Measurements from ENCODE around the gene COL5A3. TPM values are rescaled to one million over a fixed set of nuclear protein-coding genes. Genes with fewer than 3 reads are reported as not detected.
A peak's percentile ranks its signal among the peaks of the same experiment; 100 is the strongest.

COL5A3 gene
- total and polyA plus RNA-seq, 7 donors = 0.46 to 19.9 (median 7.3) TPM

DNA sequence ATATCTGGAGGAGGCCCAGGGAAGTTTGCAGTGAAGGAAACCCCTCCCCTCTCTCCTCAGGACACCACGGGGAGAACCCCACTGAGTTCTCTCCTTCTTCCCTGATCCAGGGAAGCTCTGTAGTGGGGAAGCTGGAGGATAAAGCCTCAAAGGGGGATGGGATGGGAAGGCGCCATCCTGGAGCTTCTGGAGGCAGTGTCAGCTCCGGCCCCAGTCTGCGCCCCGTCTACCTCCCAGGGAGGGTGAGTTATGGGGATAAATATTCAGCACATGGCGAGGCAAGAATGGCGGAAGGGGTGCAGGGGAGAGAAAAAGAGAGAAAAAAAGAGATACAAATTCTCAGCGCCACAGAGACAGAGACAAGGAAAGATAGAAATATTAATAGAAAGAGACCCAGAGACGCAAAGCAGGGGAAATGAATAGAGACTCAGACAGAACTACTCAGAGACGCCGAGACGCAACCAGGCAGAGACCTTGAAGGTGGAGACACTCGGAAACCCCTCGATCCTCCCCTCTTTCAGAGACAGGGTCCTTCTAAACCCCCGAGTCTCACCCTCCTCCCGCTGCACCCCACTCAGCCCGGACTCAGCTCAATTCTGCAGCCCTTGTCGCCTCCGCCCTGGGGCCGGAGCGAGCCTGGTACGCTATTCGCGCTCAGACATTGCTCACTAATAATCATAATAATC, 97.6 kb downstream of the COL5A3 start:
- H3K4me1 ChIP-seq = peaks cover 0 to 22% (median 20%) of the 10 kb centered on the region in 4 donors
- intact Hi-C loops (cut with DNase I) = no loop called here
- WGBS, 2 donors = 36 to 42% methylated on average over 24 of the region's 24 CpGs

DNA sequence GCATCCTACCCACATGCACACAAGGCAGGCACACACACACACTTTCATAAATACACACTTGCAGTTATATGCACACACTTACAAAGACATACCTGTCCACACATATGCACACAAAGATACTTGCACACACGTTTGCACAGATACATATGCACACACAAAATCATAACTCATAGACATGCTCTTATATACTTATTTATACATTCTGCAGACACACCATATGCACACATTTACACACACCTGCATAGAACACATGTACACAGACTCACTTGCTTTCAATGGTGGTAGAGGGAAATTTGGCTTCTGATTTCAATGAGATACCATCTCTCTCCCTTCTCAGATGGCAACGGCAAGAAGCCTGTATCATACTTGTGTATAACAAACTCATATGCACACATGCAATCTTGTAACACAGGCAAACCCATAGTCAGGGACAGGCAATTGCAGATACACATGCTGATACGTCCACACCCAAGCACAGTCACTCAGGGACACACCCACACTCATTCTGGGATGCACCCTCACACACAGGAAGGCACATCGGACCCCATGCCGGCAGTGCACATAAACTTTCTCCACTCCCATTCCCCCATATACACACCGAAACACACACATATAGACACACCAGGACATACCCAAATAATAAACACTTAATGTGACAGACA, 98.6 kb downstream of the COL5A3 start:
- no peak for TF ChIP-seq EP300 (IDR thresholded peaks at IDR 0.05)
- no peak for TF ChIP-seq POLR2AphosphoS5 (IDR thresholded peaks at IDR 0.05)
- TF ChIP-seq, protein P1, sequence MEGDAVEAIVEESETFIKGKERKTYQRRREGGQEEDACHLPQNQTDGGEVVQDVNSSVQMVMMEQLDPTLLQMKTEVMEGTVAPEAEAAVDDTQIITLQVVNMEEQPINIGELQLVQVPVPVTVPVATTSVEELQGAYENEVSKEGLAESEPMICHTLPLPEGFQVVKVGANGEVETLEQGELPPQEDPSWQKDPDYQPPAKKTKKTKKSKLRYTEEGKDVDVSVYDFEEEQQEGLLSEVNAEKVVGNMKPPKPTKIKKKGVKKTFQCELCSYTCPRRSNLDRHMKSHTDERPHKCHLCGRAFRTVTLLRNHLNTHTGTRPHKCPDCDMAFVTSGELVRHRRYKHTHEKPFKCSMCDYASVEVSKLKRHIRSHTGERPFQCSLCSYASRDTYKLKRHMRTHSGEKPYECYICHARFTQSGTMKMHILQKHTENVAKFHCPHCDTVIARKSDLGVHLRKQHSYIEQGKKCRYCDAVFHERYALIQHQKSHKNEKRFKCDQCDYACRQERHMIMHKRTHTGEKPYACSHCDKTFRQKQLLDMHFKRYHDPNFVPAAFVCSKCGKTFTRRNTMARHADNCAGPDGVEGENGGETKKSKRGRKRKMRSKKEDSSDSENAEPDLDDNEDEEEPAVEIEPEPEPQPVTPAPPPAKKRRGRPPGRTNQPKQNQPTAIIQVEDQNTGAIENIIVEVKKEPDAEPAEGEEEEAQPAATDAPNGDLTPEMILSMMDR (IDR thresholded peaks at IDR 0.05) = no peak
- no peak for TF ChIP-seq POLR2A (IDR thresholded peaks at IDR 0.05)
- WGBS, 2 donors = 37 to 59% methylated on average over 6 of the region's 6 CpGs
- H3K27ac ChIP-seq = no peak overlapping the region
- H3K27me3 ChIP-seq = peaks cover 10 to 49% (median 42%) of the 10 kb centered on the region in 3 donors
- H3K4me3 ChIP-seq = no peak overlapping the region
- no peak for DNase-seq
- H3K36me3 ChIP-seq = no peaks in the 10 kb centered on the region
- peaks cover 0 to 22% (median 20%) of the 10 kb centered on the region in 4 donors for H3K4me1 ChIP-seq
- intact Hi-C loops (cut with DNase I) = no loop called here
- no peaks in the 10 kb centered on the region for H3K9me3 ChIP-seq

More for the DNA sequence above, 97.6 kb downstream of the COL5A3 start:
- Histone ChIP-seq H3K4me3 (peak overlapping the region in 2 of 4 donors; percentile 56 to 58), H3K9me3 (no peaks in the 10 kb centered on the region), H3K36me3 (no peaks in the 10 kb centered on the region), H3K27me3 (peaks cover 10 to 56% (median 42%) of the 10 kb centered on the region in 3 donors), H3K27ac (no peak overlapping the region)
- no peak for TF ChIP-seq POLR2AphosphoS5 (IDR thresholded peaks at IDR 0.05)
- TF ChIP-seq, protein P1 (IDR thresholded peaks at IDR 0.05) = no peak
- TF ChIP-seq EP300 (IDR thresholded peaks at IDR 0.05) = no peak
- TF ChIP-seq POLR2A (IDR thresholded peaks at IDR 0.05) = no peak
- no peak for DNase-seq

DNA sequence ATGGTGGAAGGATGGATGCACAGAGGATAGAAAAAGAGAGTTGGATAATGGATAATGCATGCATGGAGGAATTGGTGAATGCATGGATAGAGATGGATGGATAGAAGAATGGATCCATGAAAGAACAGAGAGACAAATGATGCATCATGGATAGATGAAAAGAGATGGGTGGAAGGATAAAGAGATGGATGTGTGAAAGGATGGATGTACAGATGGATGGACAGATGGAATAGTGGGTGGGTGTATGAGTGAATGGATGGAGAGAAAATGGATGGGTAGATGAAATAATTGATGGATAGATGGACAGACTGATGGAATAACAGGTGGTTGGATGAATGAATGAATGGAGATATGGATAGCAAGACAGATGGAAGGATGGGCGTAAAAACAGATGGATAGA, 99.7 kb downstream of the COL5A3 start:
- TF ChIP-seq, protein P1 (IDR thresholded peaks at IDR 0.05) = no peak
- no peak for TF ChIP-seq POLR2A (IDR thresholded peaks at IDR 0.05)
- TF ChIP-seq POLR2AphosphoS5 (IDR thresholded peaks at IDR 0.05) = no peak
- Histone ChIP-seq H3K36me3 (no peaks in the 10 kb centered on the region), H3K4me1 (peaks cover 0 to 22% (median 20%) of the 10 kb centered on the region in 4 donors), H3K9me3 (no peaks in the 10 kb centered on the region), H3K27ac (no peak overlapping the region), H3K4me3 (no peak overlapping the region), H3K27me3 (peaks cover 10 to 49% (median 37%) of the 10 kb centered on the region in 3 donors)
- no peak for DNase-seq
- intact Hi-C loops (cut with DNase I) = no loop called here
- 91 to 98% methylated on average over 1 of the region's 1 CpG for WGBS, 2 donors

Small RNAs within 50 kb of the gene (small RNA-seq; reads per million reads assigned to genes)
- 0 reads per million in 3 donors for gene MIR5589

Other genes with a start within 250 kb of the COL5A3 start
- gene ZNF846, start 241.8 kb downstream of the COL5A3 start, total RNA-seq = 10 to 100 TPM; 15.8 to 48.7 (median 23.7) TPM
- 1 to 10 TPM; 3.6 to 6.7 (median 4.6) TPM for gene ZNF846, start 241.8 kb downstream of the COL5A3 start, polyA plus RNA-seq
- gene FBXL12, start 191.4 kb downstream of the COL5A3 start, total RNA-seq = 10 to 100 TPM; 18.3 to 31.9 (median 26.6) TPM
- 10 to 100 TPM; 14.8 to 22.4 (median 18.6) TPM for gene FBXL12, start 191.4 kb downstream of the COL5A3 start, polyA plus RNA-seq
- 100 to 1,000 TPM; 518 to 900 (median 674) TPM for gene UBL5, start 182.6 kb downstream of the COL5A3 start, total RNA-seq
- gene UBL5, start 182.6 kb downstream of the COL5A3 start, polyA plus RNA-seq = 1,000 to 10,000 TPM in 2 of 3 donors, 100 to 1,000 TPM in 1; 532 to 1,128 (median 1,056) TPM
- 100 to 1,000 TPM in 3 of 4 donors, 10 to 100 TPM in 1; 77.5 to 149 (median 142) TPM for gene PIN1, start 175.2 kb downstream of the COL5A3 start, total RNA-seq
- gene PIN1, start 175.2 kb downstream of the COL5A3 start, polyA plus RNA-seq = 100 to 1,000 TPM in 2 of 3 donors, 10 to 100 TPM in 1; 87.4 to 122 (median 117) TPM
- gene OLFM2, start 74.0 kb downstream of the COL5A3 start, total RNA-seq = 10 to 100 TPM in 2 of 4 donors, 1 to 10 TPM in 2; 3.3 to 19.4 (median 10.4) TPM
- gene OLFM2, start 74.0 kb downstream of the COL5A3 start, polyA plus RNA-seq = 1 to 10 TPM in 1 of 3 donors, under 1 TPM in 1, not detected in 1; 0.60 to 4.3 TPM
- gene RDH8, start 3.0 kb upstream of the COL5A3 start, total RNA-seq = not detected
- gene RDH8, start 3.0 kb upstream of the COL5A3 start, polyA plus RNA-seq = not detected
- 10 to 100 TPM; 25.3 to 44.9 (median 27.9) TPM for gene SHFL, start 75.8 kb upstream of the COL5A3 start, total RNA-seq
- gene SHFL, start 75.8 kb upstream of the COL5A3 start, polyA plus RNA-seq = 10 to 100 TPM; 17.1 to 39.0 (median 23.4) TPM
- not detected for gene ANGPTL6, start 92.2 kb upstream of the COL5A3 start, total RNA-seq
- gene ANGPTL6, start 92.2 kb upstream of the COL5A3 start, polyA plus RNA-seq = 1 to 10 TPM in 1 of 3 donors, under 1 TPM in 1, not detected in 1; 0.69 to 1.6 TPM
- 10 to 100 TPM; 24.6 to 29.1 (median 25.8) TPM for gene PPAN, start 95.9 kb upstream of the COL5A3 start, total RNA-seq
- gene PPAN, start 95.9 kb upstream of the COL5A3 start, polyA plus RNA-seq = 10 to 100 TPM; 16.2 to 58.7 (median 18.5) TPM
- gene P2RY11, start 101.2 kb upstream of the COL5A3 start, total RNA-seq = 10 to 100 TPM in 1 of 4 donors, 1 to 10 TPM in 3; 2.9 to 10.3 (median 6.3) TPM
- gene P2RY11, start 101.2 kb upstream of the COL5A3 start, polyA plus RNA-seq = 10 to 100 TPM in 1 of 3 donors, 1 to 10 TPM in 2; 1.2 to 18.5 (median 1.8) TPM
- gene EIF3G, start 109.4 kb upstream of the COL5A3 start, total RNA-seq = 100 to 1,000 TPM; 278 to 392 (median 336) TPM
- 100 to 1,000 TPM; 103 to 210 (median 202) TPM for gene EIF3G, start 109.4 kb upstream of the COL5A3 start, polyA plus RNA-seq
- gene DNMT1, start 184.4 kb upstream of the COL5A3 start, total RNA-seq = 10 to 100 TPM; 22.1 to 47.6 (median 34.9) TPM
- gene DNMT1, start 184.4 kb upstream of the COL5A3 start, polyA plus RNA-seq = 10 to 100 TPM; 12.0 to 47.9 (median 13.6) TPM
- gene S1PR2, start 220.8 kb upstream of the COL5A3 start, total RNA-seq = 10 to 100 TPM in 3 of 4 donors, 1 to 10 TPM in 1; 7.1 to 13.0 (median 10.6) TPM
- 1 to 10 TPM; 1.2 to 3.6 (median 3.5) TPM for gene S1PR2, start 220.8 kb upstream of the COL5A3 start, polyA plus RNA-seq
- gene MRPL4, start 241.7 kb upstream of the COL5A3 start, total RNA-seq = 10 to 100 TPM; 37.9 to 68.9 (median 62.8) TPM
- 10 to 100 TPM; 45.1 to 85.2 (median 51.1) TPM for gene MRPL4, start 241.7 kb upstream of the COL5A3 start, polyA plus RNA-seq

All from sigmoid colon (tissue), 7 donors.